ENCODE data around the gene AHDC1.

DNA sequence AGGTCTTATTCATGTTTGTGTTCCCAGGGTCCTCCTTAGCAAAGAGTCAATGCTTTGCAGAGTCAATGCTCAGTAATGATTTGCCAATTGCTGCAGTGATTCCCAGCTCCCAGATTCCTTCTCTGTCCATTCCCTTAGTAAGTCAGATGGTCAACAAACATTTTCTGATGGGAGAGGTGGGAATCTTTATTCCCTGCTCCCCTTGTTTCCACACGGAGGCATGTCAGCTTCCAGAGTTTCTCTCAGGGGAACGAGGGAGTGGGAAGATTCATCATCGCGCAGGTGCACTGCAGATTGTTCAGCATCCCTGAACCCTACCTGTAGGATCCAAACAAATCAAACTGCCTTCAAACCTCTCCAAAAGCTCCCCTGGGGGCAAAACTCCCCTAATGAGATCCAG is 7.5 kb upstream of the AHDC1 start:
- TF ChIP-seq, protein P1, sequence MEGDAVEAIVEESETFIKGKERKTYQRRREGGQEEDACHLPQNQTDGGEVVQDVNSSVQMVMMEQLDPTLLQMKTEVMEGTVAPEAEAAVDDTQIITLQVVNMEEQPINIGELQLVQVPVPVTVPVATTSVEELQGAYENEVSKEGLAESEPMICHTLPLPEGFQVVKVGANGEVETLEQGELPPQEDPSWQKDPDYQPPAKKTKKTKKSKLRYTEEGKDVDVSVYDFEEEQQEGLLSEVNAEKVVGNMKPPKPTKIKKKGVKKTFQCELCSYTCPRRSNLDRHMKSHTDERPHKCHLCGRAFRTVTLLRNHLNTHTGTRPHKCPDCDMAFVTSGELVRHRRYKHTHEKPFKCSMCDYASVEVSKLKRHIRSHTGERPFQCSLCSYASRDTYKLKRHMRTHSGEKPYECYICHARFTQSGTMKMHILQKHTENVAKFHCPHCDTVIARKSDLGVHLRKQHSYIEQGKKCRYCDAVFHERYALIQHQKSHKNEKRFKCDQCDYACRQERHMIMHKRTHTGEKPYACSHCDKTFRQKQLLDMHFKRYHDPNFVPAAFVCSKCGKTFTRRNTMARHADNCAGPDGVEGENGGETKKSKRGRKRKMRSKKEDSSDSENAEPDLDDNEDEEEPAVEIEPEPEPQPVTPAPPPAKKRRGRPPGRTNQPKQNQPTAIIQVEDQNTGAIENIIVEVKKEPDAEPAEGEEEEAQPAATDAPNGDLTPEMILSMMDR (conservative IDR thresholded peaks at IDR 0.05 in 1 of 2, IDR thresholded peaks at IDR 0.05 in 1 of 2; ENCODE audit: low read depth in 1 of 2, low read length in 2 of 2) = no peak
- TF ChIP-seq EZH2 (IDR thresholded peaks at IDR 0.05; ENCODE audit: low read length, missing control alignments) = no peak

Data from fibroblast of lung (primary cell).